PC-3 (cell line): ENCODE results near the gene CLASP1.

Experiments
- EZH2 ChIP-seq: fragments of 300-600 bp; sonication (generic); IDR thresholded peaks from one replicate; pipeline ENCODE4 v1.6.1; 2017; ENCODE audit warnings: antibody characterized with exemption, mild to moderate bottlenecking, low read length; ENCODE audit not compliant: unreplicated experiment
- TF ChIP-seq, protein P1 (sequence below): fragments of 300-600 bp; sonication (generic); conservative IDR thresholded peaks from 2 replicates; pipeline ENCODE4 v1.5.1; 2017; ENCODE audit warnings: antibody characterized with exemption, low read depth, mild to moderate bottlenecking, low read length

- TF ChIP-seq EZH2, result no peak
- TF ChIP-seq, protein P1, sequence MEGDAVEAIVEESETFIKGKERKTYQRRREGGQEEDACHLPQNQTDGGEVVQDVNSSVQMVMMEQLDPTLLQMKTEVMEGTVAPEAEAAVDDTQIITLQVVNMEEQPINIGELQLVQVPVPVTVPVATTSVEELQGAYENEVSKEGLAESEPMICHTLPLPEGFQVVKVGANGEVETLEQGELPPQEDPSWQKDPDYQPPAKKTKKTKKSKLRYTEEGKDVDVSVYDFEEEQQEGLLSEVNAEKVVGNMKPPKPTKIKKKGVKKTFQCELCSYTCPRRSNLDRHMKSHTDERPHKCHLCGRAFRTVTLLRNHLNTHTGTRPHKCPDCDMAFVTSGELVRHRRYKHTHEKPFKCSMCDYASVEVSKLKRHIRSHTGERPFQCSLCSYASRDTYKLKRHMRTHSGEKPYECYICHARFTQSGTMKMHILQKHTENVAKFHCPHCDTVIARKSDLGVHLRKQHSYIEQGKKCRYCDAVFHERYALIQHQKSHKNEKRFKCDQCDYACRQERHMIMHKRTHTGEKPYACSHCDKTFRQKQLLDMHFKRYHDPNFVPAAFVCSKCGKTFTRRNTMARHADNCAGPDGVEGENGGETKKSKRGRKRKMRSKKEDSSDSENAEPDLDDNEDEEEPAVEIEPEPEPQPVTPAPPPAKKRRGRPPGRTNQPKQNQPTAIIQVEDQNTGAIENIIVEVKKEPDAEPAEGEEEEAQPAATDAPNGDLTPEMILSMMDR, result no peak
These were observed 177.5 kb downstream of the CLASP1 start for GRCh38 chr2:121471532-121472469.
